22Rv1 (cell line): ENCODE measurements around the gene RTF2.

Experiments used
- H3K27ac ChIP-seq: fragments of 450-650 bp; 2 replicates; pipeline ENCODE4 v1.5.1; 2017
- ZFX ChIP-seq: fragments of 450-650 bp; IDR thresholded peaks from 2 replicates; pipeline ENCODE4 v1.6.1; 2017; ENCODE audit warnings: antibody characterized with exemption, borderline replicate concordance
- TF ChIP-seq, protein P1 (sequence below): fragments of 450-650 bp; IDR thresholded peaks from 2 replicates; pipeline ENCODE4 v1.5.1; 2017; ENCODE audit warnings: mild to moderate bottlenecking

The RTF2 gene

DNA sequence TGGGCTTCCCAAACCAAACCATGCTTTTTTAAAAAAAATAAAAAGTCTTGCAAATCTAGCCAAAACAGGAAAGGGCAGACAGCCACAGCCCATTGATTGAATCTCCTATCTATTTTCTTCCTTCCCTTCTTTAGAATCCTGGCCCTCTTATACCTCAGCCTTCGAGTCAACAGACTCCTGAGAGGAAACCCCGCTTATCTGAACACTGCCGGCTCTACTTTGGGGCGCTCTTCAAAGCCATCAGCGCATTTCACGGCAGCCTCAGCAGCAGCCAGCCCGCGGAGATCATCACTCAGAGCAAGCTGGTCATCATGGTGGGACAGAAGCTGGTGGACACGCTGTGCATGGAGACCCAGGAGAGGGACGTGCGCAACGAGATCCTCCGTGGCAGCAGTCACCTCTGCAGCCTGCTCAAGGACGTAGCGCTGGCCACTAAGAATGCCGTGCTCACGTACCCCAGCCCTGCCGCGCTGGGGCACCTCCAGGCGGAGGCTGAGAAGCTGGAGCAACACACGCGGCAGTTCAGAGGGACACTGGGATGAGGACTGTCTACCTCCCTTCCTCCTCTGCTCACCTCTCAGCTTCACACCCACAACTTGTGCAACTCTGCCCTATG is 10.1 kb upstream of the RTF2 start:
- TF ChIP-seq, protein P1, sequence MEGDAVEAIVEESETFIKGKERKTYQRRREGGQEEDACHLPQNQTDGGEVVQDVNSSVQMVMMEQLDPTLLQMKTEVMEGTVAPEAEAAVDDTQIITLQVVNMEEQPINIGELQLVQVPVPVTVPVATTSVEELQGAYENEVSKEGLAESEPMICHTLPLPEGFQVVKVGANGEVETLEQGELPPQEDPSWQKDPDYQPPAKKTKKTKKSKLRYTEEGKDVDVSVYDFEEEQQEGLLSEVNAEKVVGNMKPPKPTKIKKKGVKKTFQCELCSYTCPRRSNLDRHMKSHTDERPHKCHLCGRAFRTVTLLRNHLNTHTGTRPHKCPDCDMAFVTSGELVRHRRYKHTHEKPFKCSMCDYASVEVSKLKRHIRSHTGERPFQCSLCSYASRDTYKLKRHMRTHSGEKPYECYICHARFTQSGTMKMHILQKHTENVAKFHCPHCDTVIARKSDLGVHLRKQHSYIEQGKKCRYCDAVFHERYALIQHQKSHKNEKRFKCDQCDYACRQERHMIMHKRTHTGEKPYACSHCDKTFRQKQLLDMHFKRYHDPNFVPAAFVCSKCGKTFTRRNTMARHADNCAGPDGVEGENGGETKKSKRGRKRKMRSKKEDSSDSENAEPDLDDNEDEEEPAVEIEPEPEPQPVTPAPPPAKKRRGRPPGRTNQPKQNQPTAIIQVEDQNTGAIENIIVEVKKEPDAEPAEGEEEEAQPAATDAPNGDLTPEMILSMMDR: no peak
- no peak for TF ChIP-seq ZFX
- no peak overlapping the region for H3K27ac ChIP-seq

DNA sequence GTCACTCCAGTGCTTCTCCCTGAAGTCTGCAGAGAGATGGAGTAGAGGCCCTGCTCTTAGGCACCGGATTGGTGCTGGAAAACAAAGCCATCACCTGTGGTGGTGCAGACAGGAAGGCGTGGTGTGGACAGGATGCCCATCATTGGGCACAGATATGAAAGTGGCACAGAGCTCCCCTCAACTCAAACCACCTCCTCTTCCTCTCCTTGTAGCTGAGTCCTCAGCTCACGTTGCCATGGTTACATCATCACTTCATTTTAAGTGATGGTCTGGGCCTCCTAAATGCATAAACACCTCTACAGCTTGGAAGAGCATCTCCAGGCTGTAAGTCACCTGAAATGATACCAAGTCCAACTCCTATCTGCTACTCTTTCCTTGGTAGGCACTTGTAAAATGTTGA is 8.0 kb upstream of the RTF2 start:
- H3K27ac ChIP-seq: no peak overlapping the region
- no peak for TF ChIP-seq ZFX
- TF ChIP-seq, protein P1: no peak

- TF ChIP-seq, protein P1: no peak
- no peak for TF ChIP-seq ZFX
- no peak overlapping the region for H3K27ac ChIP-seq
Measured at GRCh38 chr20:56461576-56461975, 6.9 kb upstream of the RTF2 start.

DNA sequence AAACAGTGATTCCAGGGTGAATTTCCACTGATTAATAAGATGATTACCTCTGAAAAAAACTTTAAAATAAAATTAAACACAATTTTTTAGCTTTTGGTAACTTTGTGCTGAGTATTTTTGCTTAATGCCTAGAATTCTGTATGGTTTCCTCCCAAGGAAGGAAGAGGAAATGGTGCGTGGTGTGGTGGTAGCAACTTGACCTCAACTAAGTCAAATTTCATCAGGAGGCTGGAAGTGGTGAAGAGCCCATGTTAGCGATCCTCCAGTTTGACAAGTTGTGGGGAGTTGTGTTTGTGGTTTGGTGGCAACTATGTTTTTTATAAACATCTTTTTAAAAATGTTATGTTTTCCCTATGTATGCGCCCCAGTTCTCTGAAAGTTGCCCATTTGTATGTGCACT is 5.0 kb upstream of the RTF2 start:
- no peak for TF ChIP-seq ZFX
- TF ChIP-seq, protein P1: no peak

DNA sequence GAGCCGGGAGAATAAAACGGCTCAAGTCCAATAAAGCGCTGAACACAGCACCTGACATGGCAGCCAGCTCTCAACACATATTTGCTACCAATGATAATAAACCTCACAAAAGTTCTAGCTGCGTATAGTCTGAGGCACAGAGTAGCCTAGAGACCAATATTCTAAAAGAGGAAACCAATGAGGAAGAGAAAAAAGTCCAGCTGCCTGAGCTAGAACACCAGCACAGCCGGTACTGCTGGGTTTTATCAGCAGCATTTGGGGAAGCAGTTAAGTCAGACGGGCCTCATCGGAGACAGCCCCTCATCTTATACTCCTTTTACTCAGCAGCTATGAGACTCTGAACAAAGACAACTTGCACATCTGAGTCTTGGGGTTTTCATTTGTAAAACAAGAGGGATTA is 2.4 kb upstream of the RTF2 start:
- H3K27ac ChIP-seq: no peak overlapping the region

More for the DNA sequence above, 5.0 kb upstream of the RTF2 start:
- no peak overlapping the region for H3K27ac ChIP-seq

DNA sequence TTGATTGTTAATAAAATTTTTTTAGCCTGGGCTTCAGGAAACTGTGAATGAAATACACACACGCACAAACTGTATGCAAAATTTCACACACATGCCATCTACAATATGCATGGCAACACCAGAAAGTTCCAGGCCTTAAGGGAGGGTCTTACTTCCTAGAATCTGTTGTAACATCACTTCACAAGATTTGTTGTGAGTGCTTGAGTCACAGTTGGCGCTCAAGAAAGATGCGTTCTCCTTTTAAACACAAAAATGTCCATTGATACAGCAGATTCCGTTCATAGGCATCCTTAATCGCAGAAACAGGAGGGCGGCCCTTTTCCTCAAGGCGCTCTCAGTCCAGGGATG is 485 bp upstream of the RTF2 start:
- TF ChIP-seq, protein P1: no peak
- TF ChIP-seq ZFX: no peak
- no peak overlapping the region for H3K27ac ChIP-seq

More for the DNA sequence above, 2.4 kb upstream of the RTF2 start:
- TF ChIP-seq, protein P1: no peak
- no peak for TF ChIP-seq ZFX

DNA sequence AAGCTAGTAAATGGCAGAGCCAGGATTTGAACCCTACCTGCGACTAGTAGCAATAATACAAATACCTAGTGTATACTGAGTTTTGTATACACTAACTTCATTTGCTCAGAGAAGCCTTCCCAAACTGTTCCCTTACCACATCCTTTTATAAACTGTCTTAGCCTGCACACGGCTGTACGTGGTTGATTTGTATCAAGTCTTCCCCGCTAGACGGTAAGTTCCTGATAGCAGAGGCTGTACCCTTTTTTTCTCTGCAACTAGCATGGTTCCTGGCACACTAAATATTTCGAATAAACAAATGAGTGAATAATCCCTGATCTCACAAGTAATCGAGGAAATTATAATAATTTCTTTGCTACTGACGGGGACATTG is 636 bp downstream of the RTF2 start:
- H3K27ac ChIP-seq: peak overlapping the region; percentile 29; the same call in 1 of the 2 replicates
- TF ChIP-seq, protein P1: no peak
- TF ChIP-seq ZFX: no peak
